ENCODE measurements around the gene PLA2G3.

PLA2G3 gene

DNA sequence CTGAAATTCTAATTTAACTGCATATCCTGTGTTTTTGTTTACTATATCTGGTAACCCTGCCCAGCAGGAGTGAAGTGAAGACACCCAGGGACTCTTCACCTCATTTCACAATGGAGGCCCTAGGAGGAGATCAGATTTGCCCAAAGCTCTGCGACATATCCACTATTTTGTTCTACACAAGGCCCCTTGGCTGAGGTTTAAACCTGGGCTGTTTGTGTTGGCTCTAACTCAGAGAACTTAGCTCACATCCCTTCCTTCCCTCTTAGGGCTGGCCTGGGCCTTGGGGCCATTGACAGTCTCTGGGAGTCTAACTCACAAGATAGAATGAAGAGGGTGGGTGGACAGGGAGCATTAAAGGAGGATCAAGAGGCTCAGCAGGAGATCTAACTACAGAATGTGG is 8.2 kb upstream of the PLA2G3 start:
- no peak for DNase-seq (ENCODE audit: low read depth, low spot score)

GRCh38 chr22:31144223-31144622 is 3.9 kb upstream of the PLA2G3 start:
- DNase-seq (ENCODE audit: low read depth, low spot score) = no peak

DNA sequence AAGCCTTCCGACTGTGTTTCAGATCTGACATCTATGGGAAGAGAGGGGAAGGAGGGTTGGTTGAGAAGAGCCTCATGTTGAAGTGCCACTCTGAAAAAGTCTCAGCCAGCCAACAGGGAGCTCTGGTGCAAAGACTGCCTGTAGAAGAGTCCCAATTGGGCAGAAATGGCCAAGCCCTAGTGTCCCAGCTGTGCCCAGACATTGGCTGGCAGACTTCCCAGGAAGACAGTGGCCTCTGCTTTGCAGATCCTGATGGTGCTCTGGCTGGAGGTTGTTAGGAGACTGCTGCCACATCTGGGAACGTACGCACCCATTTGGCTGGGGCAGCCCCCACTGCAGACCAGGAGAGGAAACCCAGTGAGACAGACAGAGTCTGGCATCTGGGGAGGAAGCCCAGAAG is 3.2 kb upstream of the PLA2G3 start:
- DNase-seq (ENCODE audit: low read depth, low spot score) = no peak

GRCh38 chr22:31143038-31143437 is 2.7 kb upstream of the PLA2G3 start:
- no peak for DNase-seq (ENCODE audit: low read depth, low spot score)

DNA sequence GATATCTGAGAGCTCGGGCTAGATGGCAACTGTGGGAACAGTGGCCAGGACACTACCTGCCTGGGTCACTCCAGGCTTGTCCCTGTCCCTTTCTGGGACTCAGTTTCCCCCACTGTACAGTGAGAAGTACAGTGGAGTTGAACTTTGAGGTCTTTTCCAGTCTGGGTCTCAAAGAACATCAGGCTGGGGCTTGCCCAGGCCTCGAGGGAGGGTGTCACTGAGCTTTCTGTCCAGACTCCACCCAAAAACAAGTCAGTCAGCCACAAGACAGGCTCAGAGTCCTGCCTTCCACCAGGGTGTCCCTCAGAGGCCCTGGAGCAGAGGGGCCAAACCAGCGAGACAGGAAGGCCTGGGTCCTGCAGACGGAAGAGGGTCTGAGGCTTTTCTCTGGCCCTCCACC is 2.0 kb upstream of the PLA2G3 start:
- no peak for DNase-seq (ENCODE audit: low read depth, low spot score)

GRCh38 chr22:31141551-31141950 is 1.2 kb upstream of the PLA2G3 start:
- DNase-seq (ENCODE audit: low read depth, low spot score) = no peak

GRCh38 chr22:31140746-31141145 is 438 bp upstream of the PLA2G3 start:
- no peak for DNase-seq (ENCODE audit: low read depth, low spot score)

DNA sequence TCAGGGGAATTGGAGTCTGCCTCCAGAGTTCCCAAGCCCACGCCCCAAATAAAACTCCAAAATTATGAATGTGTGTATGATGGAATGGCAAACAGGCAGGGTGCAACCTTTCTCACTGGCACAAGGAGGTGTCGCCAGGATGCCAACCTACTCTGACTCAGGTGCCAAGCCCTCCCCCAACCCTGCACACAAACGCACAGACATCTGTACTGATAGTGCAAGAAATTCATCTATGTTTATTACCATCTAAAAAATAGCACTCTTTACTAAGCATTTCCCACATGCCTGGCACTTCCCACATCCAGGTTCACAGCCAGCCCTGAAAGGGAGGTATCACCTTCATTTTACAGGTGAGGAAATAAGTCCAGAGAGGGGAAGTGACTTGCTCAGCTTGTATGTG is 1.2 kb downstream of the PLA2G3 start:
- DNase-seq (ENCODE audit: low read depth, low spot score) = no peak

- no peak for DNase-seq (ENCODE audit: low read depth, low spot score)
These were observed 2.2 kb downstream of the PLA2G3 start for GRCh38 chr22:31138126-31138525.

- DNase-seq (ENCODE audit: low read depth, low spot score) = no peak
These were observed 2.6 kb downstream of the PLA2G3 start for GRCh38 chr22:31137721-31138120.

GRCh38 chr22:31136711-31137110 is 3.6 kb downstream of the PLA2G3 start:
- no peak for DNase-seq (ENCODE audit: low read depth, low spot score)

GRCh38 chr22:31136155-31136554 is 4.2 kb downstream of the PLA2G3 start:
- DNase-seq (ENCODE audit: low read depth, low spot score) = no peak

- DNase-seq (ENCODE audit: low read depth, low spot score) = no peak
These were observed 4.6 kb downstream of the PLA2G3 start for GRCh38 chr22:31135706-31136105.

- no peak for DNase-seq (ENCODE audit: low read depth, low spot score)
These were observed 5.6 kb downstream of the PLA2G3 start for GRCh38 chr22:31134688-31135087.

DNA sequence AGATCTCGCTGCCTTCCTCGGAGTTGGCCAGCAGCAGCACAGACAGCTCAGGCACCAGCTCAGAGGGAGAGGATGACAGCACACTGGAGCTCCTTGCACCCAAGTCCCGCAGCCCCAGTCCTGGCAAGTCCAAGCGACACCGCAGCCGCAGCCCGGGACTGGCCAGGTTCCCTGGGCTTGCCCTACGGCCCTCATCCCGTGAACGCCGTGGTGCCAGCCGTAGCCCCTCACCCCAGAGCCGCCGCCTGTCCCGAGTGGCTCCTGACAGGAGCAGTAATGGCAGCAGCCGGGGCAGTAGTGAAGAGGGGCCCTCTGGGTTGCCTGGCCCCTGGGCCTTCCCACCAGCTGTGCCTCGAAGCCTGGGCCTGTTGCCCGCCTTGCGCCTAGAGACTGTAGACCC is 6.4 kb downstream of the PLA2G3 start:
- no peak for DNase-seq (ENCODE audit: low read depth, low spot score)

DNA sequence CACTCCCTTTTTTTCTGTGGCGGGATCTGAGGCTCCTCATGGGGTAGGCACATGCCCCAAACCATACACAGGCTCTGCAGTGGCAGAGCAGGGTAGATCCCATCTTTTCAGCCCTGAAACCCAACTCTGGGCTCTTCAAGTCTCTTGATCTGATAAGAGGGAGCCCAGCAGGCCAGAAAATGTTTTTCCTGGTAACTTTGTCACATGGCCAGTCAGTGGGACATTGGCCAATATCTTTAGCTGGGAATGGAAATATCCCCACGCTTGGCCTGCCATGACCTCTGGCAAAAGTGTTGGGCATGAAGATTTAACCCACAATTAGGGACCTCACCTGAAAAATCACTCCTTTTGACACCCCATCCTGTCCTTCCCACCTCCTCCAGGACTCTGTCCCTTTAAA is 9.4 kb downstream of the PLA2G3 start:
- DNase-seq (ENCODE audit: low read depth, low spot score) = no peak

GRCh38 chr22:31128156-31128555 is 12.2 kb downstream of the PLA2G3 start:
- DNase-seq (ENCODE audit: low read depth, low spot score) = no peak

GRCh38 chr22:31127181-31127772 is 13.0 kb downstream of the PLA2G3 start:
- DNase-seq (ENCODE audit: low read depth, low spot score) = no peak

DNA sequence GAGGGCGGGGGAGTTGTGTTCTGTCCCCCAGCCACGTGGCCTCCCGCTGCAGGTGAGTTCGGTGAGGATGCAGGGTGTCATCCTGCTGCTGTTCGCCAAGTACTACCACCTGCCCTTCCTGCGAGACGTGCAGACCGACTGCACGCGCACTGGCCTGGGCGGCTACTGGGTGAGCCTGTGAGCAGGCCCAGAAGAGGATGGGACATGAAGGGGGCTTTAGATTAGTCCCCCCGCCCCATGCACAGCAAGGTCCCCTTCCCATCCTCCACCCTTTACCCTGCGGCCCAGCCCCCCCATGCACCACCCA is 13.5 kb downstream of the PLA2G3 start:
- DNase-seq (ENCODE audit: low read depth, low spot score) = no peak

DNA sequence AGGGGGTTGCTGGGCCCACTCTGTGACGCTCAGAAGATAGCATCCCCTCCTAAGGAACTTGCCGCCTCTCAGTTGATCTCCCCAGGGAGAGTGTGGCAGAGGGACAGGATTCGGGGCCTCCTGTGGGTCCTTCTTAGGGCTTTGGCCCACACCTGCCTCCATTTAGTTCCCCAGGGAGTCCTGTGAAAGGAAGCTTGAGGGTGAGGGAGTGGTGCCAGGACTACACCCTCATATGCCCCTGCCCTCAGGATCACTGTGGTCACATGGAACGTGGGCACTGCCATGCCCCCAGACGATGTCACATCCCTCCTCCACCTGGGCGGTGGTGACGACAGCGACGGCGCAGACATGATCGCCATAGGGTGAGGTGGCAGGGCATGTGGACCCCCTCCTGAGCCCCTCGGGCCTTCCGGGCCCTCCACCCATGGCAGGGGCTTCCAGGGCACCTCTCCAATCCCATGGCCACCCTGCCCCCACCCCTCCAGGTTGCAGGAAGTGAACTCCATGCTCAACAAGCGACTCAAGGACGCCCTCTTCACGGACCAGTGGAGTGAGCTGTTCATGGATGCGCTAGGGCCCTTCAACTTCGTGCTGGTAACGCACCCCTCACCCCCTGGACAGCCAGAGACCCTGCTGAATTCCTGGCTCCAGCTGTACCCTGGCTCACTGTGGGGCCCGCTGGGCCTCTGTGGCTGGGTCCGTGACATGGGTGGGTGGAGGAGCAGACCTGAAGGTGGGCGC is 14.0 kb downstream of the PLA2G3 start:
- DNase-seq (ENCODE audit: low read depth, low spot score) = no peak

DNA sequence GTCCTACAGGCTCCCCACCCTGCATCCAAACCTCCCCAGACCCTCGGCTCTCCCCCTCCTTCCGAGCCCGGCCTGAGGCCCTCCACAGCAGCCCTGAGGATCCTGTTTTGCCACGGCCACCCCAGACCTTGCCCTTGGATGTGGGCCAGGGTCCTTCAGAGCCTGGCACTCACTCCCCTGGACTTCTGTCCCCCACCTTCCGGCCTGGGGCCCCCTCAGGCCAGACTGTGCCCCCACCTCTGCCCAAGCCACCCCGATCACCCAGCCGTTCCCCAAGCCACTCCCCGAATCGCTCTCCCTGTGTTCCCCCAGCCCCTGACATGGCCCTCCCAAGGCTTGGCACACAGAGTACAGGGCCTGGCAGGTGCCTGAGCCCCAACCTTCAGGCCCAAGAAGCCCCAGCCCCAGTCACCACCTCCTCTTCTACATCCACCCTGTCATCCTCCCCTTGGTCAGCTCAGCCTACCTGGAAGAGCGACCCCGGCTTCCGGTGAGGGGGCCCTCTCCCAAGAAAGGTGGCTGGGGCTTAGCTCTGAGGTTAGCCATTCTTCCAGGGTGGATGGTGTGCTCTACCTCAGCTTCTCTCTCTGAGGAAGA is 14.7 kb downstream of the PLA2G3 start:
- no peak for DNase-seq (ENCODE audit: low read depth, low spot score)

DNA sequence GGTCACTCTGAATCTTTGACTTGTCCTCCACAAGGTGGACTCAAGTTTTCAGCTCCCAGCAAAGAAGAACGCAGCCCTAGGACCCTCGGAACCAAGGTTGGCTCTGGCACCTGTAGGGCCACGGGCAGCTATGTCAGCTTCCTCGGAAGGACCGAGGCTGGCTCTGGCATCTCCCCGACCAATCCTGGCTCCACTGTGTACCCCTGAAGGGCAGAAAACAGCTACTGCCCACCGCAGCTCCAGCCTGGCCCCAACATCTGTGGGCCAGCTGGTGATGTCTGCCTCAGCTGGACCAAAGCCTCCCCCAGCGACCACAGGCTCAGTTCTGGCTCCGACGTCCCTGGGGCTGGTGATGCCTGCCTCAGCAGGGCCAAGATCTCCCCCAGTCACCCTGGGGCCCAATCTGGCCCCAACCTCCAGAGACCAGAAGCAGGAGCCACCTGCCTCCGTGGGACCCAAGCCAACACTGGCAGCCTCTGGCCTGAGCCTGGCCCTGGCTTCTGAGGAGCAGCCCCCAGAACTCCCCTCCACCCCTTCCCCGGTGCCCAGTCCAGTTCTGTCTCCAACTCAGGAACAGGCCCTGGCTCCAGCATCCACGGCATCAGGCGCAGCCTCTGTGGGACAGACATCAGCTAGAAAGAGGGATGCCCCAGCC is 15.4 kb downstream of the PLA2G3 start:
- no peak for DNase-seq (ENCODE audit: low read depth, low spot score)

DNA sequence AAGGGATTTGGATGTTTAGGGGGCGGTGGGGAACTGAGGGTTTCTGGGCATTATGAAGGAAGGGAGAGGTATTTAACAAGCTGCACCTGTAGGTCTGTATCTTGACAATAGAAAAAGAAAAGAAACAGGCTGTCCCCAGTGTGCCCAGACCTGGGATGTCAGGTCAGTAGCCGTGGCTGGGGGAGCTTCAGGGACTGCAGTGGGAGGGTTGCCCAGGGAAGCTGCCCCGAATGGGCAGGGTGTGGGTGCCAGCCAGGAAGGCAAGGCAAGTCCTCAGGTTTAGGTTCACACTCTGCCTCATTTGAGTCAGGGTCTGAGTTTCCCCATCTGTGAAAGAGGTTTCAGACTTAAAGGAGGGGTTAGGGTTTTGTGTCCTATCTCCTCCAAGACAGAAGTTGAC is 16.0 kb downstream of the PLA2G3 start:
- DNase-seq (ENCODE audit: low read depth, low spot score) = no peak

Data from activated CD4-positive, CD25-positive, alpha-beta regulatory T cell treated with anti-CD3 and anti-CD28 coated beads, Interleukin-2, amount 50 U/mL, for 16 hours (primary cell).